ENCODE data around the gene FOSL1.
A peak's percentile ranks its signal among the peaks of the same experiment; 100 is the strongest.

FOSL1 gene

GRCh38 chr11:65900125-65900898 is at the start of gene FOSL1:
Gene FOSL1 (minus strand): TSS chr11:65900388. CDS start chr11:65900339, 49 bp downstream.
- Histone ChIP-seq H3K27ac (ENCODE audit: low read depth, low read length, poor library complexity, severe bottlenecking) (no peak within 1 kb of the TSS), H2AFZ (ENCODE audit: low read length) (no peak within 1 kb of the TSS), H3K9me2 (ENCODE audit: low read depth, low read length) (no peaks in the 10 kb centered on the region), H3K4me2 (ENCODE audit: low read length) (peak within 1 kb of the TSS; percentile 68), H3K4me1 (ENCODE audit: insufficient read depth, low read length, severe bottlenecking) (peaks cover 19% of the 10 kb centered on the region), H3K79me2 (ENCODE audit: insufficient read depth, low read length) (no peaks in the 10 kb centered on the region), H3K27me3 (ENCODE audit: insufficient read depth, low read length) (peaks cover 9% of the 10 kb centered on the region; the same call in 1 of the 2 replicates), H3F3A (ENCODE audit: insufficient read depth, low read length) (no peaks in the 10 kb centered on the region), H4K20me1 (ENCODE audit: insufficient read depth, low read length) (no peaks in the 10 kb centered on the region), H3K9ac (ENCODE audit: low read length) (peak within 1 kb of the TSS; percentile 21; the same call in 1 of the 2 replicates), H3K4me3 (ENCODE audit: low read depth, low read length, poor library complexity, severe bottlenecking) (peak within 1 kb of the TSS; percentile 57), H3K36me3 (ENCODE audit: insufficient read depth, low read length) (no peaks in the 10 kb centered on the region), H3K9me3 (ENCODE audit: low read length) (no peaks in the 10 kb centered on the region)
- no peak for TF ChIP-seq CTCF (IDR thresholded peaks at IDR 0.05; ENCODE audit: low read length)
- no peak for TF ChIP-seq EZH2 (IDR thresholded peaks at IDR 0.05; ENCODE audit: borderline replicate concordance, low read length)

GRCh38 chr11:65947603-65948125 is 47.5 kb upstream of the FOSL1 start:
- H3F3A ChIP-seq (ENCODE audit: insufficient read depth, low read length) = no peaks in the 10 kb centered on the region
- H3K36me3 ChIP-seq (ENCODE audit: insufficient read depth, low read length) = no peaks in the 10 kb centered on the region
- no peaks in the 10 kb centered on the region for H3K79me2 ChIP-seq (ENCODE audit: insufficient read depth, low read length)
- TF ChIP-seq EZH2 (IDR thresholded peaks at IDR 0.05; ENCODE audit: borderline replicate concordance, low read length) (no peak), CTCF (IDR thresholded peaks at IDR 0.05; ENCODE audit: low read length) (no peak)
- H3K4me1 ChIP-seq (ENCODE audit: insufficient read depth, low read length, severe bottlenecking) = no peaks in the 10 kb centered on the region
- H3K27ac ChIP-seq (ENCODE audit: low read depth, low read length, poor library complexity, severe bottlenecking) = no peak overlapping the region
- no peak overlapping the region for H2AFZ ChIP-seq (ENCODE audit: low read length)
- H3K4me2 ChIP-seq (ENCODE audit: low read length) = no peak overlapping the region
- H3K4me3 ChIP-seq (ENCODE audit: low read depth, low read length, poor library complexity, severe bottlenecking) = no peak overlapping the region
- no peak overlapping the region for H3K9ac ChIP-seq (ENCODE audit: low read length)
- H3K9me2 ChIP-seq (ENCODE audit: low read depth, low read length) = no peaks in the 10 kb centered on the region
- H3K27me3 ChIP-seq (ENCODE audit: insufficient read depth, low read length) = no peaks in the 10 kb centered on the region
- H3K9me3 ChIP-seq (ENCODE audit: low read length) = no peaks in the 10 kb centered on the region
- no peaks in the 10 kb centered on the region for H4K20me1 ChIP-seq (ENCODE audit: insufficient read depth, low read length)

- Histone ChIP-seq H3K27ac (ENCODE audit: low read depth, low read length, poor library complexity, severe bottlenecking) (no peak overlapping the region), H3K9ac (ENCODE audit: low read length) (no peak overlapping the region), H3K9me3 (ENCODE audit: low read length) (no peaks in the 10 kb centered on the region), H3K4me2 (ENCODE audit: low read length) (no peak overlapping the region), H3K9me2 (ENCODE audit: low read depth, low read length) (no peaks in the 10 kb centered on the region), H3K36me3 (ENCODE audit: insufficient read depth, low read length) (no peaks in the 10 kb centered on the region), H3K4me1 (ENCODE audit: insufficient read depth, low read length, severe bottlenecking) (no peaks in the 10 kb centered on the region), H3K27me3 (ENCODE audit: insufficient read depth, low read length) (no peaks in the 10 kb centered on the region), H4K20me1 (ENCODE audit: insufficient read depth, low read length) (no peaks in the 10 kb centered on the region), H2AFZ (ENCODE audit: low read length) (no peak overlapping the region), H3K4me3 (ENCODE audit: low read depth, low read length, poor library complexity, severe bottlenecking) (no peak overlapping the region), H3K79me2 (ENCODE audit: insufficient read depth, low read length) (no peaks in the 10 kb centered on the region), H3F3A (ENCODE audit: insufficient read depth, low read length) (no peaks in the 10 kb centered on the region)
- TF ChIP-seq CTCF (IDR thresholded peaks at IDR 0.05; ENCODE audit: low read length) = no peak
- no peak for TF ChIP-seq EZH2 (IDR thresholded peaks at IDR 0.05; ENCODE audit: borderline replicate concordance, low read length)
Measured at GRCh38 chr11:65947133-65947532, 46.9 kb upstream of the FOSL1 start.
